A673 (cell line): ENCODE measurements around the gene POU2F3.

Experiments used
- EZH2 ChIP-seq: fragments of 200-600 bp; sonication (generic); IDR thresholded peaks from 2 replicates; pipeline ENCODE4 v1.6.1; 2017; ENCODE audit warnings: borderline replicate concordance, low read depth, mild to moderate bottlenecking, mixed read lengths, antibody characterized with exemption, low read length; ENCODE audit not compliant: poor library complexity, severe bottlenecking
- TF ChIP-seq, protein P1 (sequence below): fragments of 300-800, 200-600 bp; sonication (generic); conservative IDR thresholded peaks from 2 replicates; pipeline ENCODE4 v1.5.1; 2017; ENCODE audit warnings: low read depth, mild to moderate bottlenecking, antibody characterized with exemption, low read length, moderate library complexity, mixed read lengths

DNA sequence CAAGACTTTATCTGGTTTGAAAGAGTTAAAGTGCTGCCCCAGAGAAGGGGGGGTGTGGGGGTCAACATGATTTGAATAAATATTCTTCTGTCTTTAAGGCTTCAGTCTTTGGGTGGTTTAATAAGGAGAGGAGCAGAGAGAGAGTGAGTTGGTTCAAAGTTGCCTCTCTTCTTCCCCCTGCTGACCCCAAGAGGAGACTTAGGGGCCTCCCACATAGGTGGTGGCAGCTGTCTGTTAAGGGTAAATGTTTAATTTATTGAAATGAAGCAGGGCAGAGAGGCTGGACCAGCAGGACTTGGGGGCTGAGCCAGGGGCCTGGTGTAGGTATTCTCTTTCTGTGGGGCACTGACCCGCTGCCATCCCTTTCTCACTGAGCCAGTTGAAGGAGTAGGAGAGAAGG, 5.5 kb downstream of the POU2F3 start:
- TF ChIP-seq, protein P1, sequence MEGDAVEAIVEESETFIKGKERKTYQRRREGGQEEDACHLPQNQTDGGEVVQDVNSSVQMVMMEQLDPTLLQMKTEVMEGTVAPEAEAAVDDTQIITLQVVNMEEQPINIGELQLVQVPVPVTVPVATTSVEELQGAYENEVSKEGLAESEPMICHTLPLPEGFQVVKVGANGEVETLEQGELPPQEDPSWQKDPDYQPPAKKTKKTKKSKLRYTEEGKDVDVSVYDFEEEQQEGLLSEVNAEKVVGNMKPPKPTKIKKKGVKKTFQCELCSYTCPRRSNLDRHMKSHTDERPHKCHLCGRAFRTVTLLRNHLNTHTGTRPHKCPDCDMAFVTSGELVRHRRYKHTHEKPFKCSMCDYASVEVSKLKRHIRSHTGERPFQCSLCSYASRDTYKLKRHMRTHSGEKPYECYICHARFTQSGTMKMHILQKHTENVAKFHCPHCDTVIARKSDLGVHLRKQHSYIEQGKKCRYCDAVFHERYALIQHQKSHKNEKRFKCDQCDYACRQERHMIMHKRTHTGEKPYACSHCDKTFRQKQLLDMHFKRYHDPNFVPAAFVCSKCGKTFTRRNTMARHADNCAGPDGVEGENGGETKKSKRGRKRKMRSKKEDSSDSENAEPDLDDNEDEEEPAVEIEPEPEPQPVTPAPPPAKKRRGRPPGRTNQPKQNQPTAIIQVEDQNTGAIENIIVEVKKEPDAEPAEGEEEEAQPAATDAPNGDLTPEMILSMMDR: no peak
- no peak for TF ChIP-seq EZH2
